ENCODE data around the gene AGO4. TPM values are rescaled to one million over a fixed set of nuclear protein-coding genes. Genes with fewer than 3 reads are reported as not detected.
"Not testable (repeated sequence)": the region's sequence is repeated elsewhere in the genome, so short reads cannot be mapped to it uniquely, and the experiment has no call there.

AGO4 gene
- total RNA-seq, 1 experiment from 2014 or later = 5.7 TPM

GRCh38 chr1:35863881-35864625, 56.2 kb downstream of the AGO4 start:
- DNase-seq (ENCODE audit: low read depth) = no peak

- no peak for DNase-seq (ENCODE audit: low read depth)
Measured at GRCh38 chr1:35864813-35865212, 57.0 kb downstream of the AGO4 start.

- DNase-seq (ENCODE audit: low read depth) = no peak
Measured at GRCh38 chr1:35866991-35867390, 59.2 kb downstream of the AGO4 start.

- DNase-seq (ENCODE audit: low read depth) = not testable (repeated sequence)
Measured at GRCh38 chr1:35869245-35869950, 61.6 kb downstream of the AGO4 start.

GRCh38 chr1:35870651-35871309, 63.0 kb downstream of the AGO4 start:
- DNase-seq (ENCODE audit: low read depth) = no peak

GRCh38 chr1:35873243-35873750, 65.5 kb downstream of the AGO4 start:
- no peak for DNase-seq (ENCODE audit: low read depth)

GRCh38 chr1:35874115-35874514, 66.3 kb downstream of the AGO4 start:
- not testable (repeated sequence) for DNase-seq (ENCODE audit: low read depth)

- DNase-seq (ENCODE audit: low read depth) = no peak
Measured at GRCh38 chr1:35876988-35877387, 69.2 kb downstream of the AGO4 start.

- DNase-seq (ENCODE audit: low read depth) = no peak
Measured at GRCh38 chr1:35881850-35882273, 74.0 kb downstream of the AGO4 start.

- no peak for DNase-seq (ENCODE audit: low read depth)
Measured at GRCh38 chr1:35882586-35882944, 74.7 kb downstream of the AGO4 start.

GRCh38 chr1:35882945-35883634, 75.3 kb downstream of the AGO4 start, which contains the start of gene AGO1:
Gene AGO1, plus strand, starts transcription at chr1:35883209. Its CDS starts 213 bp downstream, at chr1:35883422.
- DNase-seq (ENCODE audit: low read depth) = peak; percentile 87

GRCh38 chr1:35883635-35884101, 75.9 kb downstream of the AGO4 start:
- DNase-seq (ENCODE audit: low read depth) = no peak

- DNase-seq (ENCODE audit: low read depth) = no peak
Measured at GRCh38 chr1:35884934-35885333, 77.1 kb downstream of the AGO4 start.

GRCh38 chr1:35885961-35886558, 78.2 kb downstream of the AGO4 start:
- no peak for DNase-seq (ENCODE audit: low read depth)

- no peak for DNase-seq (ENCODE audit: low read depth)
Measured at GRCh38 chr1:35886577-35887431, 79.0 kb downstream of the AGO4 start.

- no peak for DNase-seq (ENCODE audit: low read depth)
Measured at GRCh38 chr1:35887508-35887907, 79.7 kb downstream of the AGO4 start.

GRCh38 chr1:35888255-35888654, 80.4 kb downstream of the AGO4 start:
- DNase-seq (ENCODE audit: low read depth) = no peak

- not testable (repeated sequence) for DNase-seq (ENCODE audit: low read depth)
Measured at GRCh38 chr1:35888981-35889380, 81.2 kb downstream of the AGO4 start.

GRCh38 chr1:35893051-35893879, 85.4 kb downstream of the AGO4 start:
- no peak for DNase-seq (ENCODE audit: low read depth)
